K562 (cell line): ENCODE results near the gene ITGB2. TPM values are rescaled to one million over a fixed set of nuclear protein-coding genes. Genes with fewer than 3 reads are reported as not detected.

Source experiments
- ATAC-seq: fragments of 200-7000 bp; cut with Tn5 transposase; 3 replicates; pipeline ENCODE4 v1.9.1; 2020; ENCODE audit warnings: moderate library complexity
- BruUV-seq: library from RNA; stranded (reverse); fragments of 400-500 nt; replicated peaks from 2 replicates; lab custom pipeline; 2021; lab: Mats Ljungman, UMichigan
- CTCF ChIA-PET: fragments of 300-600 bp; formaldehyde crosslinking; extraction: SDS; loops from one replicate; lab custom pipeline; 2021; ENCODE audit warnings: low intra/inter-chr PET ratio; lab: Yijun Ruan, JAX
- POLR2A ChIA-PET: fragments of 300-600, 350-650 bp; sonication (Branson Sonifier 250); formaldehyde crosslinking; extraction: SDS; loops from one replicate; lab custom pipeline; 2021; ENCODE audit warnings: antibody characterized with exemption, inconsistent platforms; lab: Yijun Ruan, JAX
- DNase-seq, 4 experiments: peaks; one replicate each; pipeline versions ENCODE4 v3.0.0 to v3.0.0-alpha.2; 2011 to 2018; ENCODE audit warnings: low spot score in 3 of 4, mixed read lengths in 3 of 4; ENCODE audit errors: extremely low read depth in 1 of 4
- FAIRE-seq: peaks from 2 replicates; lab custom pipeline; 2011; peaks lifted over from hg19 to GRCh38; lab: Jason Lieb, UNC
- H2AFZ ChIP-seq: 2 replicates; pipeline ENCODE4 v1.6.0; 2011; ENCODE audit warnings: low read depth, low read length, control low read depth, inconsistent platforms
- H3K27ac ChIP-seq: fragments of 200-600 bp; 3 replicates; pipeline ENCODE4 v1.8.0; 2011; ENCODE audit warnings: low read depth, mild to moderate bottlenecking, control low read depth, inconsistent platforms, low read length, moderate library complexity, mixed read lengths; ENCODE audit errors: extremely low read depth
- H3K27me3 ChIP-seq, 2 experiments: fragments of 300-600 bp in 1 of 2; 2 replicates in 1 of 2; 3 replicates in 1 of 2; pipeline versions ENCODE4 v1.6.0 to v1.8.0; 2011; ENCODE audit warnings: inconsistent platforms in 2 of 2, low read length in 2 of 2, mild to moderate bottlenecking in 1 of 2, mixed read lengths in 1 of 2, moderate library complexity in 1 of 2; ENCODE audit not compliant: control insufficient read depth in 2 of 2, insufficient read depth in 2 of 2
- H3K36me3 ChIP-seq: fragments of 300-600 bp; 3 replicates; pipeline ENCODE4 v1.8.0; 2011; ENCODE audit warnings: mild to moderate bottlenecking, low read length, inconsistent platforms; ENCODE audit not compliant: control insufficient read depth, insufficient read depth
- H3K4me1 ChIP-seq, 2 experiments: fragments of 200-600 bp in 1 of 2; replicated peaks in 1 of 2; 2 replicates in 1 of 2; 3 replicates in 1 of 2; pipeline versions ENCODE4 v1.5.1 to v1.8.0; 2011; ENCODE audit warnings: inconsistent platforms in 2 of 2, low read length in 2 of 2, mild to moderate bottlenecking in 1 of 2, mixed read lengths in 1 of 2, moderate library complexity in 1 of 2; ENCODE audit not compliant: control insufficient read depth in 2 of 2, insufficient read depth in 2 of 2
- H3K4me2 ChIP-seq: 2 replicates; pipeline ENCODE4 v1.6.1; 2011; ENCODE audit warnings: low read length, control low read depth, inconsistent platforms, mixed read lengths; ENCODE audit not compliant: insufficient read depth
- H3K4me3 ChIP-seq: fragments of 200-600 bp; sonication (generic), shearing (Covaris generic); 2 replicates; pipeline ENCODE4 v1.5.1; 2016; ENCODE audit warnings: control low read depth, inconsistent platforms
- H3K79me2 ChIP-seq: fragments of 200-600 bp; 3 replicates; pipeline ENCODE4 v1.8.0; 2011; ENCODE audit warnings: low read length, inconsistent platforms; ENCODE audit not compliant: control insufficient read depth, insufficient read depth
- H3K9ac ChIP-seq, 2 experiments: 2 replicates each; pipeline versions ENCODE4 v1.6.0 to v1.6.1; 2011; ENCODE audit warnings: low read depth in 2 of 2, low read length in 2 of 2, control low read depth in 1 of 2, inconsistent platforms in 1 of 2, mild to moderate bottlenecking in 1 of 2, mixed read lengths in 1 of 2; ENCODE audit not compliant: insufficient read depth in 1 of 2
- H3K9me1 ChIP-seq: one replicate; pipeline ENCODE4 v1.6.0; 2011; ENCODE audit warnings: inconsistent platforms, mild to moderate bottlenecking, low read length, moderate library complexity; ENCODE audit not compliant: control insufficient read depth, insufficient read depth
- H3K9me3 ChIP-seq: replicated peaks from 2 replicates; pipeline ENCODE4 v1.5.1; 2011; ENCODE audit warnings: low read depth, low read length, inconsistent platforms; ENCODE audit not compliant: control insufficient read depth, insufficient read depth
- H4K20me1 ChIP-seq: replicated peaks from 2 replicates; pipeline ENCODE4 v1.6.1; 2011; ENCODE audit warnings: low read length, inconsistent platforms, mixed read lengths; ENCODE audit not compliant: control insufficient read depth, insufficient read depth
- CREBBP ChIP-seq: IDR thresholded peaks from one replicate; pipeline ENCODE4 v1.6.1; 2012; ENCODE audit warnings: low read depth, mild to moderate bottlenecking, control low read depth, inconsistent platforms, low read length
- ERF ChIP-seq: fragments of 450-650 bp; formaldehyde crosslinking; IDR thresholded peaks from 2 replicates; pipeline ENCODE4 v1.4.0; 2020; ENCODE audit warnings: mild to moderate bottlenecking, mixed read lengths
- NFYB ChIP-seq: IDR thresholded peaks from 2 replicates; pipeline ENCODE4 v1.6.1; 2011; ENCODE audit warnings: mild to moderate bottlenecking, moderate library complexity; ENCODE audit not compliant: insufficient read length; ENCODE audit errors: extremely low read depth
- NRF1 ChIP-seq, 2 experiments: fragments of 450-650 bp; IDR thresholded peaks in 1 of 2; conservative IDR thresholded peaks in 1 of 2; 2 replicates each; pipeline ENCODE4 v1.6.1; 2014; ENCODE audit warnings: mild to moderate bottlenecking in 2 of 2
- POLR2G ChIP-seq: fragments of 200-400 bp; formaldehyde crosslinking; IDR thresholded peaks from 2 replicates; pipeline ENCODE4 v1.6.1; 2017; ENCODE audit warnings: low read depth, mild to moderate bottlenecking, antibody characterized with exemption, low read length, moderate library complexity
- SP1 ChIP-seq: sonication (generic); formaldehyde crosslinking; IDR thresholded peaks from 2 replicates; pipeline ENCODE4 v1.8.1; 2022; ENCODE audit warnings: mild to moderate bottlenecking, missing genetic modification reagents
- SRSF7 ChIP-seq: fragments of 200-400 bp; formaldehyde crosslinking; optimal IDR thresholded peaks from 2 replicates; pipeline ENCODE3; 2017; ENCODE audit warnings: mild to moderate bottlenecking, low read depth, low read length
- ZBTB33 ChIP-seq: sonication (generic); formaldehyde crosslinking; IDR thresholded peaks from 2 replicates; pipeline ENCODE4 v1.8.1; 2023; ENCODE audit warnings: mild to moderate bottlenecking, missing genetic modification reagents
- ZBTB7A ChIP-seq: IDR thresholded peaks from 2 replicates; pipeline ENCODE4 v1.6.1; 2011; ENCODE audit warnings: low read depth, mild to moderate bottlenecking, low read length, moderate library complexity, borderline replicate concordance; ENCODE audit not compliant: control insufficient read depth
- WGBS: fragments of 100-300 bp; shearing (Covaris generic); methylation state at CpG from one replicate; pipeline ENCODE4 v1.1.6; 2016; ENCODE audit warnings: low coverage, mixed read lengths; ENCODE audit not compliant: insufficient coverage; ENCODE audit errors: missing lambda C conversion rate; 5-methylcytosine and 5-hydroxymethylcytosine counted together
- in situ Hi-C: fragments of 300-500 bp; cut with MboI; formaldehyde crosslinking; loops from 4 replicates; pipeline ENCODE4 v1.15.0; 2018; ENCODE audit warnings: inconsistent platforms, mixed read lengths
- intact Hi-C: fragments of 100-400 bp; cut with micrococcal nuclease; formaldehyde crosslinking; loops from 2 replicates; pipeline ENCODE4 v1.14.2; 2022
- polyA plus RNA-seq, 8 experiments: library from polyadenylated mRNA; depleted of rRNA in 4 of 8; stranded (reverse) in 5 of 8; unstranded in 3 of 8; fragments of >200 nt; fragmentation: Nextera tagmentation in 2 of 8; fragmentation: Illumina TruSeq in 1 of 8; extraction: Ambion mirVana in 2 of 8; extraction: Trizol in 1 of 8; gene quantifications; 2 replicates each; pipeline versions ENCODE4 v1.2.1 to v1.2.3, GENCODE V29; 2011 to 2014; ENCODE audit warnings: inconsistent platforms in 1 of 8, missing spikeins in 1 of 8
- total RNA-seq, 7 experiments: library from RNA; depleted of rRNA in 6 of 7; stranded (reverse); fragments of >200 nt in 6 of 7; fragmentation: Illumina TruSeq in 2 of 7; extraction: Trizol in 2 of 7; gene quantifications; 2 replicates each; pipeline versions ENCODE4 v1.2.1 to v1.2.3, GENCODE V29; 2011 to 2021; ENCODE audit warnings: low replicate concordance in 1 of 7

ITGB2 gene
- total and polyA plus RNA-seq, 9 of the 15 experiments (the other 6 are each of a cell fraction or from before 2014, with no cell fraction given): 0.07 to 1.3 (median 0.51) TPM; not detected in 2

- TF ChIP-seq SRSF7 (no peak), NFYB (no peak), ZBTB7A (peak; percentile 15; the same call in 1 of the 2 replicates), CREBBP (no peak), SP1 (CRISPR knock-in tag) (no peak), POLR2G (peak; percentile 63), ERF (0 out of 2 replicates have a peak, but pooled peaks have one; percentile 23), NRF1 (conservative IDR thresholded peaks at IDR 0.05 in 1 of 2, IDR thresholded peaks at IDR 0.05 in 1 of 2) (0 out of 4 replicates have a peak, but pooled peaks have one; percentile 26 to 50), ZBTB33 (peak; percentile 54; the same call in 1 of the 2 replicates)
- ATAC-seq: no peak
- no peaks in the 10 kb centered on the region for H3K36me3 ChIP-seq
- no peak overlapping the region for H3K27ac ChIP-seq
- 0 out of 2 replicates have a peak overlapping the region, but pooled peaks have one; percentile 5 for H3K4me3 ChIP-seq
- H2AFZ ChIP-seq: no peak overlapping the region
- H3K4me1 ChIP-seq: peaks cover 4 to 41% of the 10 kb centered on the region in 2 experiments; a peak in 4 of 5 replicates
- peak overlapping the region; percentile 33; the same call in 1 of the 2 replicates for H3K4me2 ChIP-seq
- DNase-seq: no peak
- intact Hi-C loops: loop anchor here (2.0 kb wide), 2 partner anchors 39 to 131 kb away; partner anchors contain the start of gene UBE2G2
- in situ Hi-C loops: loop anchor here (10.0 kb wide), 1 partner anchor 427 kb away; no protein-coding TSS in a partner anchor
- no peak for FAIRE-seq
- WGBS: 29% methylated on average over 53 of the region's 78 CpGs
- no peaks in the 10 kb centered on the region for H3K79me2 ChIP-seq
- H3K9me3 ChIP-seq: no peaks in the 10 kb centered on the region
- H3K27me3 ChIP-seq: peaks cover 17 to 39% of the 10 kb centered on the region in 2 experiments
- H4K20me1 ChIP-seq: no peaks in the 10 kb centered on the region
- ChIA-PET CTCF (interaction anchor here (0.7 kb wide), 1 partner anchor 361 kb away, joined by 3 read pairs; no protein-coding TSS in a partner anchor), POLR2A (interaction anchor here (0.9 kb wide), 1 partner anchor 33 kb away, joined by 6 read pairs; no protein-coding TSS in a partner anchor)
- peaks cover 3% of the 10 kb centered on the region for H3K9me1 ChIP-seq
- H3K9ac ChIP-seq: no peak overlapping the region; a peak in 1 of 4 replicates
- no TSS peak for BruUV-seq
Observed at GRCh38 chr21:44931501-44932407, 11.1 kb upstream of the ITGB2 start.
